Natural killer cell (primary cell): ENCODE measurements around the gene GBP1. TPM values are rescaled to one million over a fixed set of nuclear protein-coding genes. Genes with fewer than 3 reads are reported as not detected.

ENCODE experiments used
- ATAC-seq, 3 donors: fragments of 150-1000 bp in 2 of 3; fragments of 200-7000 bp in 1 of 3; cut with Tn5 transposase; 1 replicate in 1 of 3; 2 replicates in 2 of 3; pipeline ENCODE4 v1.10.0; 2021; ENCODE audit warnings: mild to moderate bottlenecking in 2 of 3, moderate library complexity in 2 of 3
- DNase-seq, 2 donors: peaks; one replicate each; pipeline versions ENCODE4 v3.0.0 to v3.0.0-alpha.2; 2013 to 2021; ENCODE audit warnings: mixed read lengths in 1 of 2
- H3K27ac ChIP-seq: one replicate; pipeline ENCODE4 v1.5.1; 2013; ENCODE audit warnings: mild to moderate bottlenecking, low read length
- H3K27me3 ChIP-seq: one replicate; pipeline ENCODE4 v1.6.1; 2013; ENCODE audit warnings: low read length; ENCODE audit not compliant: control insufficient read depth, insufficient read depth
- H3K36me3 ChIP-seq: one replicate; pipeline ENCODE4 v1.6.1; 2013; ENCODE audit warnings: low read length; ENCODE audit not compliant: control insufficient read depth, insufficient read depth
- H3K4me1 ChIP-seq: one replicate; pipeline ENCODE4 v1.6.1; 2013; ENCODE audit warnings: low read length; ENCODE audit not compliant: control insufficient read depth, insufficient read depth
- H3K4me3 ChIP-seq: one replicate; pipeline ENCODE4 v1.5.1; 2013; ENCODE audit warnings: low read length
- H3K9me3 ChIP-seq: one replicate; pipeline ENCODE4 v1.6.1; 2013; ENCODE audit warnings: low read length; ENCODE audit not compliant: control insufficient read depth, insufficient read depth
- H3K27ac Mint-ChIP-seq, 2 donors: one replicate each; pipeline ENCODE4 v1.8.0; 2022; ENCODE audit warnings: mild to moderate bottlenecking in 2 of 2, mixed read lengths in 2 of 2, moderate library complexity in 1 of 2
- H3K27me3 Mint-ChIP-seq, 2 donors: one replicate each; pipeline ENCODE4 v1.8.0; 2022; ENCODE audit warnings: low read depth in 2 of 2, mixed read lengths in 2 of 2
- H3K36me3 Mint-ChIP-seq: one replicate; pipeline ENCODE4 v1.8.0; 2022; ENCODE audit warnings: mixed read lengths
- H3K4me1 Mint-ChIP-seq, 2 donors: one replicate each; pipeline ENCODE4 v1.8.0; 2022; ENCODE audit warnings: mixed read lengths in 2 of 2
- H3K4me3 Mint-ChIP-seq: one replicate; pipeline ENCODE4 v1.8.0; 2022; ENCODE audit warnings: mild to moderate bottlenecking, moderate library complexity, mixed read lengths
- H3K9me3 Mint-ChIP-seq, 2 donors: one replicate each; pipeline ENCODE4 v1.8.0; 2022; ENCODE audit warnings: mixed read lengths in 2 of 2
- CTCF ChIP-seq: fragments of 200-600 bp; IDR thresholded peaks from one replicate; pipeline ENCODE4 v1.8.0; 2022; ENCODE audit warnings: antibody characterized with exemption
- WGBS: methylation state at CpG from one replicate; pipeline ENCODE4 v1.1.7; 2013; ENCODE audit warnings: missing lambda C conversion rate; ENCODE audit not compliant: insufficient coverage; 5-methylcytosine and 5-hydroxymethylcytosine counted together
- intact Hi-C: fragments of 100-400 bp; cut with micrococcal nuclease; formaldehyde crosslinking; loops from one replicate; pipeline ENCODE4 v1.14.2; 2022
- total RNA-seq, 4 donors: library from RNA; stranded (reverse); fragments of 120-200 nt in 1 of 4; gene quantifications; one replicate each; pipeline versions ENCODE4 v1.2.3 to v1.2.4, GENCODE V29; 2013 to 2022

GBP1 gene
- total RNA-seq, 3 donors from 2014 or later (not counting 1 experiment from before 2014, with no cell fraction given): 32.0 to 41.2 (median 34.8) TPM

- Mint-ChIP-seq H3K27ac (no peak overlapping the region), H3K4me1 (peaks cover 10 to 12% of the 10 kb centered on the region in 2 donors), H3K4me3 (no peak overlapping the region), H3K36me3 (peaks cover 14% of the 10 kb centered on the region), H3K27me3 (no peaks in the 10 kb centered on the region), H3K9me3 (peaks cover 0 to 2% of the 10 kb centered on the region in 2 donors)
- WGBS: over 99% methylated on average over 7 of the region's 7 CpGs
- Histone ChIP-seq H3K36me3 (no peaks in the 10 kb centered on the region), H3K27me3 (no peaks in the 10 kb centered on the region), H3K9me3 (peaks cover 6% of the 10 kb centered on the region), H3K27ac (no peak overlapping the region), H3K4me3 (no peak overlapping the region), H3K4me1 (no peaks in the 10 kb centered on the region)
- no peak for DNase-seq
- intact Hi-C loops: no loop called here
- no peak for ATAC-seq
- no peak for TF ChIP-seq CTCF
These were observed 22.5 kb downstream of the GBP1 start for GRCh38 chr1:89042491-89042890.

GRCh38 chr1:89041721-89042120 lies 23.3 kb downstream of the GBP1 start:
- Mint-ChIP-seq H3K4me1 (peaks cover 10 to 12% of the 10 kb centered on the region in 2 donors), H3K27me3 (no peaks in the 10 kb centered on the region), H3K9me3 (peaks cover 0 to 2% of the 10 kb centered on the region in 2 donors), H3K4me3 (no peak overlapping the region), H3K27ac (no peak overlapping the region), H3K36me3 (peaks cover 14% of the 10 kb centered on the region)
- peaks cover 6% of the 10 kb centered on the region for H3K9me3 ChIP-seq
- no peaks in the 10 kb centered on the region for H3K27me3 ChIP-seq
- WGBS: no CpG with 5 or more reads among the region's 1 CpG
- no peak overlapping the region for H3K4me3 ChIP-seq
- intact Hi-C loops: no loop called here
- no peaks in the 10 kb centered on the region for H3K4me1 ChIP-seq
- no peak overlapping the region for H3K27ac ChIP-seq
- H3K36me3 ChIP-seq: no peaks in the 10 kb centered on the region
- no peak for ATAC-seq
- no peak for DNase-seq
- TF ChIP-seq CTCF: no peak

- Mint-ChIP-seq H3K4me1 (peaks cover 10 to 12% of the 10 kb centered on the region in 2 donors), H3K27ac (peak overlapping the region in 1 of 2 donors; percentile 37), H3K9me3 (peaks cover 0 to 2% of the 10 kb centered on the region in 2 donors), H3K36me3 (peaks cover 14% of the 10 kb centered on the region), H3K27me3 (no peaks in the 10 kb centered on the region), H3K4me3 (no peak overlapping the region)
- Histone ChIP-seq H3K36me3 (no peaks in the 10 kb centered on the region), H3K27ac (no peak overlapping the region), H3K27me3 (no peaks in the 10 kb centered on the region), H3K4me3 (no peak overlapping the region), H3K9me3 (peaks cover 6% of the 10 kb centered on the region), H3K4me1 (no peaks in the 10 kb centered on the region)
- no peak for TF ChIP-seq CTCF
- WGBS: 68% methylated on average over 2 of the region's 3 CpGs
- ATAC-seq: peak in 1 of 3 donors; percentile 52
- intact Hi-C loops: no loop called here
- DNase-seq: no peak
These were observed 23.8 kb downstream of the GBP1 start for GRCh38 chr1:89041119-89041641.

GRCh38 chr1:89040315-89040626 lies 24.7 kb downstream of the GBP1 start:
- H3K27ac Mint-ChIP-seq: no peak overlapping the region

More at GRCh38 chr1:89040315-89040626, 24.7 kb downstream of the GBP1 start:
- no peak for TF ChIP-seq CTCF
- no peak for DNase-seq
- Histone ChIP-seq H3K36me3 (no peaks in the 10 kb centered on the region), H3K9me3 (peaks cover 6% of the 10 kb centered on the region), H3K27ac (no peak overlapping the region), H3K4me3 (no peak overlapping the region), H3K27me3 (no peaks in the 10 kb centered on the region), H3K4me1 (no peaks in the 10 kb centered on the region)
- no peak for ATAC-seq
- WGBS: 100% methylated on average over 1 of the region's 1 CpG
- intact Hi-C loops: no loop called here
- H3K36me3 Mint-ChIP-seq: peaks cover 14% of the 10 kb centered on the region
- H3K4me3 Mint-ChIP-seq: no peak overlapping the region
- H3K4me1 Mint-ChIP-seq: peaks cover 10 to 12% of the 10 kb centered on the region in 2 donors
- no peaks in the 10 kb centered on the region for H3K27me3 Mint-ChIP-seq
- peaks cover 0 to 2% of the 10 kb centered on the region in 2 donors for H3K9me3 Mint-ChIP-seq
